ENCODE measurements around the gene MAB21L4.
A peak's percentile ranks its signal among the peaks of the same experiment; 100 is the strongest.
"Not testable (repeated sequence)": the region's sequence is repeated elsewhere in the genome, so short reads cannot be mapped to it uniquely, and the experiment has no call there.

Gene MAB21L4

DNA sequence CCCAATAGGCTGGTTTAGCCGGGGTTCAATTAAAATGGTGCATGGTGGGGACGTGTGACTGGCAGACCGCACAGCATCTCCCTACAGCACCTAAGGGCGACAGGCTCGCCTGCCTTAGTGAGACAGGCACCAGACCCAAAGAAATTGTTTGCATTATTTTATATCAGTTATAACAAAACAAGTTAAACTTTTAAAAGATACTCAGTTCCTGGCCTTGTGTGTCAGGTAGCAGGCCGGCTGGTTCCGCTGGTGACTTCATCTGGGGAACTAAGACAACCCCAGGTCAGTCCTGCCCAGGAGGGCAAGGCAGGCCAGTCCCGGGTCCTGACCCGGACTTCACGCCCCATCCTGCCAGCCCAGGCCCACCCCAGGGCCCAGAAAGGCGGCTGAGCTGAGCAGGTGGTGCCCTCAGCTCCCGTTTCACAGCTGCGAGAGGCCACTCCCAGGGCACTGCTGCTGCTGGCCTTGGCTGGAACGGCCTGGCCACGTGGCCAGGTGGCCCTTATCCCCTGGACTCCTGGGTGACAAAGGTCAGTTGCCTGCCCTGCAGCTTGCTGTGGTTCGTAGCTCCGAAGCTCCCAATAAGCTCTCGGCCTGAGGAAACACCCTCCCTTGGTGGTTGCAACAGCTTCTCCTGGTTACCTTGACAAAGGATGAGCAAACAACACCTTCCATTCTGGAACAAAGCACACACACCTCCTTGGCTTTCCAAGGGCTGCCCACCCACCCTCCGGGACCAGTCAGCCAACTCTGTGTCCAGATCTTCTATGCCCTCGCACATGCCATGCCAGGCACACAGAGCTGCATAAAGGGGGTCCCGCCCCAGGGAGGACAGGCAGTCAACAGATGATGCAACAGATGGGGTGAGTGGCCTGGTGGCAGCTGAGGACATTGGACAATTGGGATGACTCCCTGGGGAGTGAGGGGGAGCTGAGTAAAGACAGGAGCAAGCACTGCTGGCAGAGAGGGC lies 38.6 kb downstream of the MAB21L4 start:
- DNase-seq (ENCODE audit: low read depth): no peak

DNA sequence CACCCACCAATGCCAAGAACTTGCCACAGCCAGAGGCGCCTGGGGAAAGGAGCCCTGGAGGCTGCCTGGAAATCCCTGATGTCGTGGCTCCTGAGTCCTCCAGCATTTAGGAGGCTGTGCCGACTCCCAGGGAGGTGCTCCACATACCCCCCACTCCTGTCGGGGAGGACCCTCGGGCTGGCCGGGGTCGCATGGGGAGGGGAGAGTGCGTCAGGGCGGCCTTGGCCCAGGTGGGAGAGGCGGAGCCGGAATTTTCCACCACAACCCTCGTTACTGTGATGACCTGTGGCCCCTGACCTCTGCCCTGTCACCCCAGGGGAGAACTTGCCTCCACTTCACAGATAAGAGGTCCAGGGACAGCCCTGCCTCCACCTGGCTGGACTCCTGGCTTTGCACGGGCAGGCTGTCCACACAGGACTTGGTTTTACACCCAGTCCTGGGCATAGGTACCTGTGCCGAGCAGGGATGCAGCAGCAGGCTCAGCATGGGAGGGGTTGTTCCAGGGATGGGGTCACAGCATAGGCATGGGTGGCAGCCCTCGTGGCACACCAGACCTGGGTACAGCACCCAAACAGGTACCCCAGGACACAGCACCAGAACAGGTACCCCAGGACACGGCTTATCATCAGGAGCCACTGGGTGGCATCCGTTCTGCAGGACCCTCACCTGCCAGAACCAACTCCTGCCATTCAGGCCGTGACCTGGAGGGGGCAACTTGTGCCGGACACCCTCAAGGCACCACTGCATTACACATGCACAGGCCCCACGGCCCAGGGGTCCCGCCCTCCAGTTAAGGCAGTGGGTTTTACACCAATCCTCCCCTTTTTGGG lies 39.6 kb downstream of the MAB21L4 start:
- no peak for DNase-seq (ENCODE audit: low read depth)

DNA sequence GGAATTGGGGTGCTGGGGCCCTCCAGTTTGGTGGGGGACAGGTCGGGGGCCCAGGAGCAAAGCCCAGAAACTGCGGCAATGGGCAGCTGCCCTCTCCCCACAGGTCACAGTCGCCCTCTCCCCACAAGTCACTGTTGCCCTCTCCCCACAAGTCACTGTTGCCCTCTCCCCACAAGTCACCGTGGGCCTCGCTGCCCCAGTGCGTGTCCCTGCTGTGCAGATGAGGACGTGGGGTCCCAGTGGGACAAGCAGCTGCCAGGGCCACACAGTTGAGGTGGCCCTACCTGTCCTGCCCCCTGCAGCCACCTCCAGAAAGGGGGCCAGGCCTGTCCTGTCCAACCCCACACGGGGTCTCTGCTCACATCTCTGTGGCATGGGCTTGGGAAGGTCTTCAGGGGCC lies 40.3 kb downstream of the MAB21L4 start:
- DNase-seq (ENCODE audit: low read depth): no peak

DNA sequence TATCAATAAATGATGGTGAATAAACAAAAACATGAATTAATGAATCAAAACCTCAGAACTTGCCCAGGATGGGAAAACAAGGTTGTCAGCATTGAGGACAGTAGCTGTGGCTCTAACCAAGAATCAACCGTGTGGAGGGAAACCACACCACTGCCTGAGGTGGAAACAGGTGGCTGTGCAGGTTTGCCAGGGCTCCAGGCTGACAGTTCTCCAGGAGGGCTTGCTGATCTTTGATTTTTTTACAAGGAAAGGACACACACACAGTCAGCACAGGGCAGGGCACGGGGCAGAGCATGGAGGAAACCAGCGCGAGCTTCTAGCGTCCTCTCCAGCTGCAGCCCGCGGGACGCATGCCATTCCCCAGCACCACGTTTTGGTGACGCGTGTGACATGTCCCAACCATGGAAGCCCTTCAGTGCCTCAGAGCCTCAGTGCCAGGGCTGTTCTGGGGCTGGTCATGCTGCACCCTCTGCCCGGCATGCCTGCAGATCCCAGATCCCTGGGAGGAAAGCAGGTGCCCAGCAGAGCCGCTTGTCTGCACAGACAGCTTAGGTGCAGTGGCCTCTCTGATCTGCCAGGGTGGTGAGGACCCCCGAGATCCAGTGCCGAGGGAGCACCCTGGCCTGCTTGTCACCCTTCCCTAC lies 43.2 kb downstream of the MAB21L4 start:
- DNase-seq (ENCODE audit: low read depth): no peak

DNA sequence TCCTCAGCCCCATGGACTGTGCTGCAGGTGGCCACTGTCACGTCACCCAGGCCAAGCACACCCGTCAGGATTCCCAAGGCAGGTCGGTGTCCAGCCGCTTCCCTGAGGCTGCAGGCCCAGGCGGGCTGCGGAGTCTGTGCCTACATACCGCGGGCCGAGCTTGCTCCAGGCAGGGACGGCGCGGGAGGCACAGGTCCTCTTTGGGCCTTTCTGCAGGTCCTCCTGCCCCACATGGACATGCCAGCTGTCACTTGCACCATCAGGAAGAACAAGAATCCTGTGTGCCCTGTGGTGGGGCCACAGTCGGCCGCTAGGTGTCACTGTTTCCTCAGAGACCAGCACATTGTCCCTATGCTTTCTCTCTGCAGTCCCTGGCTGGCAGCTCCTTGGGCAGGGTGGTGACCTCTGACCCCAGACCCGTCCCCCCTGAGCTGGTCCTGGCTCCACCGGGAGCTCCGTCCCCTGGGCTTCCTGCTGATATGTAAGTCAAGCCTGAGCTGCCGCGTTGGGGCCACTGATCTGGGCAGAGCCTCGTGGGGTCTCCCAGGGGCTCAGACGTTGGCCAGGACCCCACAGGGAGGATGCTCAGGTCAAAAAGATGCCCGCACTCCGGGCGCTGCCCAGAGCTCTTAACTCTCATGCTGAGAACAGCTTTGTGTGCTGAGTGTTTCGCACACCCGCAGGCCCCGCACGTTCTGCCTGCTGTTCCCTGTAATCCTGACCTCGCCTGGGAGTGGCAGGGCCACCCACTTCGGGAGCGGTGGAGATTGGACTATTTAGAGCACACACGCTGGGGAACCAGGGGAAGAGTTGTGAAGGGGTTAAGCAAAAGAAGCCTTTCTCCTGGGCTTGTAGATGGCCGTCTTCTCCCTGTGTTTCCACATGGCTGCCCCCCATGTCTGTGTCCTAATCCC lies 44.6 kb downstream of the MAB21L4 start:
- peak; percentile 70 for DNase-seq (ENCODE audit: low read depth)

DNA sequence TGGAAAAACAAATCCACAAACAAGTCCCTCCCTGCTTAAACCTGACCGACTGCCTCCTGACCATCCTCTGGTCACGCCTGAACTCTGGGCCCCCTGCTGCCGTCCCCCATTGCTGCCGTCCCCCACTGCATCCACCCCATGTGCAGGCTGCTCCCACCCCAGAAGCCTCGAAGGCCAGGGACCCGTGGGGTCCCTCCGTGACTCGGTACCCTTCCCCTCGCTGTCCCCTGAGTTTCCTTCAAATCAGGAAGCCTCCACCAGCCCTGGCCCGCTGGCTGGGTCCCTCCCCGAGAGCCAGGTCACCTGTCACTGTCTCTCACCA lies 45.2 kb downstream of the MAB21L4 start:
- DNase-seq (ENCODE audit: low read depth): no peak

DNA sequence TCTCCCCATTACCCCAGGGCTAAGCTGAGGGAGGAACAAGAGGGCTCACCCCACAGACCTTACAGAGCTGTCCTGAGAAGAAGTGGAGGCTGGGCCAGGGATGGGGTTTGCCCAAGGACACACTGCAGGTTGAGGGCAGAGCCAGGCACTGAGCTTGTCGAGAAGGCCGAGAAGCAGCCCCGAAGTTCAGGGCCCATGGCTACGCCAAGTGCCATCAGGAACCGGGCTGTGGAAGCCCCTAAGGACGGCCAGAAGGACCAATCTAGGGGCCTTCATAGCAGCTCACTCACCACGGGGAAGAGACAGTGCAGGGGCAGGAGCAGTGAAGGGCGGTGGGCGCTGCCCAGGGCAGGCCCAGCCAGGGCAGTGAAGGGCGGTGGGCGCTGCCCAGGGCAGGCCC lies 45.9 kb downstream of the MAB21L4 start:
- DNase-seq (ENCODE audit: low read depth): no peak

DNA sequence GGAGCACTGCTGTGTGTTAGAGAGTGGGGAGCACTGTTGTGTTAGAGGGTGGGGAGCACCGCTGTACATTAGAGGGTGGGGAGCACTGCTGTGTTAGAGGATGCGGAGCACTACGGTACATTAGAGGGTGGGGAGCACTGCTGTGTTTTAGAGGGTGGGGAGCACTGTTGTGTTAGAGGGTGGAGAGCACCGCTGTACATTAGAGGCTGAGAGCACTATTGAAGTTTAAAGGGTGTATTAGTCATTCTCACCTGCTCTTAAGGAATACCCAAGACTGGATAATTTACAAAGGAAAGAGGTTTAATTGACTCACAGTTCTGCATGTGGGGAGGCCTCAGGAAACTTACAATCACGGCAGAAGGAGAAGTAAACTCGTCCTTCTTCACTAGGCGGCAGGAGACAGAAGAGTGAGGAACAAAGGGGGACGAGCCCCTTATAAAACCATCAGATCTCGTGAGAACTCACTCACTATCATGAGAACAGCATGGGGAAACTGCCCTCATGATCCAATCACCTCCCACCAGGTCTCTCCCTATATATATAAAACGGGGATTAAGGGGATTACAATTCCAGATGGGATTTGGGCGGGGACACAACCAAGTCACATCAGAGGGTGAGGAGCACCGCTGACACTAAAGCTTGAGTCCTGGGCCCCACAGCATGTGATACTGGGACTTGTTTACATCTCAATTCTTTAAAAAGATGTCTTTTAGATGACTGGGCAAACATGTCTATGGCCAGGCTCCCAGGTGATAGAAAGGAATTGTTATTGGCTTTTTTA lies 46.9 kb downstream of the MAB21L4 start:
- no peak for DNase-seq (ENCODE audit: low read depth)

DNA sequence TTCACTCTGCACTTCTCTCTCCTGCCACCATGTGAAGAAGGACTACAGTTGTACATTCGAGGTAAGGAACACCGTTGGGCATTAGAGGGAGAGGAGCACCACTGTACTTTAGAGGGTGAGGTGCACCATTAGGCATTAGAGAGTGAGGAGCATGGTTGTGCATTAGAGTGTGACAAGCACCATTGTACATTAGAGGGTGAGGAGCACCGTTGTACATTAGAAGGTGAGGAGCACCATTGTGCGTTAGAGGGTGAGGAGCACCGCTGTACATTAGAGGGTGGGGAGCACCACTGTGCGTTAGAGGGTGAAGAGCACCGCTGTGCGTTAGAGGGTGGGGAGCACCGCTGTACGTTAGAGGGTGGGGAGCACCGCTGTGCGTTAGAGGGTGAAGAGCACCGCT lies 48.1 kb downstream of the MAB21L4 start:
- no peak for DNase-seq (ENCODE audit: low read depth)

DNA sequence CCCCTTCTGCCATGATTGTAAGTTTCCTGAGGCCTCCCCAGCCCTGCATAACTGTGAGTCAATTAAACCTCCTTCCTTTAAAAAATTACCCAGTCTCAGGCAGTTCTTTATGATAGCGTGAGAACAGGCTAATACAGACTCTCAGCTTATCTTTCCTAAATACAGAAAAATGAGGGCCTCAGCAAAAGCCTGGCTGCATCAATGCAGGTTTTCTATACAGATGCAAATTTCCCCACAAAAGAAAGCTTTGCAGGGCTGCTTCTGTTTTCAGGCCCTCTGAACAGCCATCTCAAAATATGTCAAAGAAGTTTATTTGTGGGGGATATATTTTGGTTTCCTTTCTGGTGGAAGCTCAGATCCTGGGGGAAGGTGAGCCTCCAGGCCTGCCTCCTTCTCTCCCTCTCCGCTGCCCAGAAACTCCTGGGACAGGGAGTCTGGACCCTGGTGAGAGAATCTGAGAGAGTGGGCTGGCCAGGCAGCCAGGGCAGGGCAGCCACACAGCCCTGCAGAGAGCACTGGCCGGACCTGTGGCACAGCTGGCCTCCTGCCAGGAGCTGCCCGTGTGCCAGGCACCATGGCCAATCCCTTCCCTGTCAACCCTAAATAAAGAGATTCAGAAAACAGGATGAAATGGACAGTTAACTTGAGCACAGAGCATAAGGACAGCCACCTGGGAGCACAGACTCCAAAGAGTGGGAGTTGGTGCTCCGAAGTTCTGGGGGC lies 48.9 kb downstream of the MAB21L4 start:
- DNase-seq (ENCODE audit: low read depth): no peak

DNA sequence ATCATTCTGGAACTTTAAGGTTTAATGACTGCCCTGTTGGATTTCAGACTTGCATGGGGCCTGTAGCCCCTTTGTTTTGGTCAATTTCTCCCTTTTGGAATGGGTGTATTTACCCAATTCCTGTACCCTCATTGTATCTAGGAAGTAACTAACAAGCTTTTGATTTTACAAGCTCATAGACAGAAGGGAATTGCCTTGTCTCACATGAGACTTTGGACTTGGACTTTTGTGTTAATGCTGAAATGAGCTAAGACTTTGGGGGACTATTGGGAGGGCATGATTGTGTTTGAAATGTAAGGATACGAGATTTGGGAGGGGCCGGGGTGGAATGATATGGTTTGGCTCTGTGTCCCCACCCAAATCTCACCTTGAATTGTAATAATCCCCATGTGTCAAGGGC lies 49.6 kb downstream of the MAB21L4 start:
- not testable (repeated sequence) for DNase-seq (ENCODE audit: low read depth)

DNA sequence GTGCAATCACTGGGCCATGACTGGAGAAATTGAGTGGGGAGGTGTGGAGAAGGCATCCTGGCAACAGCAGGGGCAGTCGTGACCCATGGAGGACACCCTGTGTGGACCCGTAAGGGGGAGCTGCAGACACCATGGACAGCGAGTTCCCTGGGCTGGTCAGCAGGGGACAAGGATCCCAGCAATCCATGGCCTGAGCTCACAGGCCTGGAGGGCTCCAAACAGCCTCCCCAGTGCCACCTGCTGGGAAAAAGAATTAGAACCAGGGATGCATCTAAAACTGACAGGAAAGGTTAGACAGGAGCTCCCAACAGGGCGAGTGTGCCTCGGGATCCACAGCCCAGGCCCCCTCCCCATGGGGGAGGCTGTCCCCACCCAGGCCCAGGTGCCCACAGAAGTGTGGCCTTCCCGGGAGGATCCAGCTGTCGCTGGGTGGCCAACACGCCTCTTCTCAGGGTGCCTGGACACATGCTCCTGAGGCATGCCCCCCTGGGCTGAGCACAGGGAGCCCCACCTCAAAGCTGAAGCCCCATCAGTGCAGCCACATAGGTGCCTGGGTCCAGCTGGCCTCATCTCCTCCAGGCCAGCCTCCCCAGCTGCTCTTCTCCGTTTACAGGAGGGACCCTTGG lies 55.4 kb downstream of the MAB21L4 start:
- DNase-seq (ENCODE audit: low read depth): no peak

DNA sequence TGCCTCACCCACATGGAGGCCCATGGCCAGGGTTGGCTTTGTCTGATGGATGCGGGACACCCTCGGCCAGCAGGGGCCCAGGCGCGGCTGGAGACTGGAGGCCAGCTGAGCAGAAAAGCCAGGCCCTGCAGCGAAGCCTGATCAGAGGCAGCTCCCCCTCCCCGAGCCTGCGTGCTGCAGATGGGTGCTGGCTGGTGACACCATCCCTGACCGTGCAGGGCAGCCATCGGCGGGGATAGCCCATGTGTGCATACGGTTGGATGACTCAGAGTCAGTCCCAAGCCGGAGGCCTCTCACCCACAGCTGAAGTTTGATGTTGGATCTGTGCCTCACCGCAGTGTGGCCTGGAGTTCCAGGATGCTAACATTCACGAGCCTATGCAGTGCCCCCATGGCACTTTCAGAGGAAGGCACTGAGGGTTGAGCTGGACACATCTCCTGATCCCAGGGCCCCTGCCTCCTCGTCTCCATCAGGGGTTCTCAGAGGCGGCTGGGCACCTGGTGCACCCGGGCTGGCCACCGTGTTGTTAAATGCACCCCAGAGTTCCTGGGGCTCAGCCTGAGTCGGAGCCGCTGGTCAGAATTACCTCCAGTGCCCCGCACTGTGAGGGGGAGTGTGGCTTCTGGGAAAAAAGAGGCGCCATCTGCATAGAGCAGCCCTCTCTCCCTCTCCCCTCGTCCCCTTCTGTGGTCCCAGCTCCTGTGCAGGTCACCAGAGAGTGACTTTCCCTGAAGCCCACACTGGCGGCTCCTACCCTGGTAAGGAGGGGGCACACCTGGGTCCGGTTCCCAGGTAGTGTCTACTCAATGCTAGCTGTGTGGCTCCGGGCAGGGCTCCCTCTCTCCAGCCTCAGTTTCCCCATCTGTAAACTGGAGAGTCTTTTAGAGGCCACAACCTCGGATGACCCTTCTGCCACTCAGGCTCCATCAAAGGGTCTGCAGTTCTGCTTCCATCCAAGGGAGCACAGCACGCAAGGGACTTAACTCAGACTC lies 56.5 kb downstream of the MAB21L4 start:
- no peak for DNase-seq (ENCODE audit: low read depth)

DNA sequence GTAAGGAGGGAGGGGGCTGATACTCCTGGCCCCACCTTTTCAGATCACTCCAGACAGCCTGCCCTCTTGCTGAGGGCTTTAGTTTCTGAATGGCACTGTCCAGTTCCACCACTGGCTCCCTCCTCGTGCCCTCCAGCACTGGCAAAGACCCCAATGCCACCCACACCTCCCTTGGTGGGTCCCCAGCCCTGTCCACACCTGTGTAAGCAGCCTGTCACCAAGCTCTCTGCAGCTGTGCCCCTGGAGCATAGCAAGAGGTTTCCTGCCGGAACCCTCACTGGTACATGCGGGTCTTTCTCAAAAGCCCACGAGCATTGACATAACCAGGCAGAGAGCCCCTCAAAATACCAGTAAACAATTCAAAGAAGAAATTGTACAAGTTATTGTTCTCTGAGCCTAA lies 58.3 kb downstream of the MAB21L4 start:
- no peak for DNase-seq (ENCODE audit: low read depth)

DNA sequence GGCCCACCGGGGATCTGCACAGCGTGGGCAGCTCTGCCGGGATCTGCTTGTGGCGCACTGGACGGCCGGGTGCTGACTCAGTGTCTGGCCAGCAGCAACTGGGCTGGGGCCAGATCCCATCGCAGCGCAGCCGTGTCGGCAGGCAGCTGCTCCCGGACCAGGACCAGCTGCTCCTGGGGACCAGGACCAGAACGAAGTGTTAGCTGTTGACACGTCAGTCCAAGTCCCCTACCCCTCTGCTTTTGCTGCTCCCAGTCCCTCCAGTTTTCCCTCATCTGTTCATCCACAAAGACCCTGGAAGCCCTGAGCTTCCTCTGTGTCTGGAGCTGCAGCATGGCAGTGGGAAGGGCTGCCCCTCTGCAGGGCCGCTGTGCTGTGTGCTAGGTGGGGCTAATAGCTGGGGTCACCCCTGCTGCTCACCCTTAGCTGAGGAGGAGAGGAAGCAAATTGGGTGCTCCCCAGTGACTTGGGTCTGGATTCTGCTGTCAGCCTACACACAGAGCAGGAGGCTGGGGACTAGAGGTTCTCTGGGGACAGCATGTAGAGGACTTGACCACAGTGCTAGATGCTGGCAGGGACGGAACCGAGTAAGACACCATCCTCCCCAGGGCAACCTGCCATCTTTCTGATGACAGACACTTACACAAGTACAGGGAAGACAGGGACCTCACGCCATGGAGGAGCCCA lies 59.0 kb downstream of the MAB21L4 start:
- DNase-seq (ENCODE audit: low read depth): no peak

Measured in activated gamma-delta T cell treated with anti-CD3 and anti-CD28 coated beads, Interleukin-2, amount 50 U/mL, for 16 hours (primary cell).